ENCODE data around the gene ATF6.

The ATF6 gene

DNA sequence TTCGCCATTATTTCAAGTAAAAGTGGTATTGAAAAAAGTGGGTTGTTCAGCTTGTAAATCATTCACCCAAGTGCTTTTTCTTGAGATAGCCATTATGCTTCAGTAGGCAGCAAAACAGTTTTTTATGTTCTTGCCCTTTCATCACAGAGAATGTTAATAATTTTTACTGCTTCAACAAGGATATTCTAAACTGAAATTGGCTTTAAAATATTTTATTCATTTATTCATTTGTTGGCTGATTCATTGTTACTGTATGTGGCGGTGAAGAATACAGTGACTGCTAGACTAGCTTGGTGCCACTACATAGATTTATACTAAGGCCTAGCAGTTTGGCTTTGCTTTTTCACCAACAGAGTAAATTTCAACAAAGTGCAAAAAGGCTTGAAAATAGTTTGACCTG lies 136.1 kb downstream of the ATF6 start:
- no peak for DNase-seq

DNA sequence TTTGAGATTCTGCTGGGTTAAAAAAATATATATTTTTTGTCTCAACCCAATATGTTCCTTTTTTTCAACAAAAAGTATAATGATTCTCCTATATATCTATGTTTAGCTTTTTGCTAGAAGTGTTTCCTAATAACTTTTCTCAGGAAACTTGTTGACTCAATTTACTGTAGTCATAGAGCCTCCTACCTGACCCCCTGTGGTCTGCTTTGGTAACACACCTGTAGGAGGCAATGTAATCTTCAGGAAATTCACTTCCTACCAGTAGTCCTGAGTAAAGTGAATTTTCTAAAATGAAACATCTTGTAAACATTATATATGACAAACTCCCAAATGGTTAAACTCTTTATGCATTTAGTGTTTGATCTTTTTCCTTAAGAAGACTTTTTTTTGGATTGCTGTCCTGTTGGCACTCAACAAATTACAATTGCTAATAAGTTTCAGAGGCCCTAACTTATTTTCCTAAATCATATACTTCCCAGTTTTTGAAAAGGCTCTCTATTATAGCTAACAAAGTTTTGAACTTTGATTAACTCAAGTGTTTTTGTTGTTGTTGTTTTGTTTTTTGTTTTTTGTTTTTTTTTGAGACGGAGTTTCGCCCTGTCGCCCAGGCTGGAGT lies 139.3 kb downstream of the ATF6 start:
- no peak for DNase-seq

DNA sequence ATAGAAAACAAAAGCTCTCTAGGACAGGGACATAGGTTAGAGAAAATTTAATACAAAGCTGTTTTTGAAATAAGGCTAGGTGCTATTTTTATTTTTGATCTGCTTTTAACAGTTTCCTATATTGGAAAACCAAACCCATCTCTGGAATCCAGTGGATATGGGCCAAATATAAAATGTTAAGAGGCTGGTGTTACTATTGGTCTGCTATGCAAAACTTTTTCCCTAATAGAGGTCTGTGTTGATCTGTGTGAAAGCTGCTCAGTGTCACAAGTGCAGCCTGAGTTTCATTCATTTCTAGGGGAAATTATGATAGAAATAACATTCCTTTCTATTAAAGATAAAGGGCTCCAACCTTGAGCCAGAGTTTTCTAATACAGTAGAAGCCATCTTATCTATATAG lies 141.1 kb downstream of the ATF6 start:
- DNase-seq, result no peak

DNA sequence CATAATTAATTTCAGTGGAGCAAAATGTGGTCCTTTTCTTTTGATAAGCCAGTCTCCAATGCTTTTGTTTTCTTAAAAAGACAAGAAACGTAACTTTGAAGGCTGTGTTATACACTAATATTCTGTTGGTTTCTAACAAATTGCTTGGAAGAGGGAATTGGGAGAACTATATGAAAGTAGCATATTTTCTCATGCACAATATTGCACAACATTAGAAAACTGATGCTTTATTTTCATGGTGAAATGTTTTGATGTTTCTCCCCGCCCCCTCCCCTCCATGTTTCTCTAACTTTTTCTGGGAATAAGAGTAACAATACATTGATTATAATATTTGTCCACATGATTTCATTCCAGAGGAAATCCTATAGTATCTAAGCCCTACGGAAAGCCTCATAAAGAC lies 142.1 kb downstream of the ATF6 start:
- no peak for DNase-seq

DNA sequence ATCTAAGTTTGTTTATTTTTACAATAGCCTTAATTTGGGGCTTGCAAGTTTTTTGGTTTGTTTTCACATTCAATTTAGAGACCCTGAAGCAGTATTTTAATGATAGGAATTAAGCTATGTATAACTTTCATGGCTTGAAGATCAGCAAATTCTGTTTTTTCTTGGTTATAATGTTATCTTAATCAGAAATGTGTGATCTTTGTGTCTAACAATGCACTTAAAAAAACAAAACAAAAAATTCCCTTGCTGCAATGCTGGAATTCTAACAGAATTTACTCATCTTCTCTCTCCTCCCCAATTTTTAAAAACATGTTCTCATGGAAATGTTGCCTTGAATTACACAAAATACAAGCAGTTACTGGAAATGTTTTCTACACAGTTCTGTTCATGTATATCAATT lies 144.5 kb downstream of the ATF6 start:
- no peak for DNase-seq

DNA sequence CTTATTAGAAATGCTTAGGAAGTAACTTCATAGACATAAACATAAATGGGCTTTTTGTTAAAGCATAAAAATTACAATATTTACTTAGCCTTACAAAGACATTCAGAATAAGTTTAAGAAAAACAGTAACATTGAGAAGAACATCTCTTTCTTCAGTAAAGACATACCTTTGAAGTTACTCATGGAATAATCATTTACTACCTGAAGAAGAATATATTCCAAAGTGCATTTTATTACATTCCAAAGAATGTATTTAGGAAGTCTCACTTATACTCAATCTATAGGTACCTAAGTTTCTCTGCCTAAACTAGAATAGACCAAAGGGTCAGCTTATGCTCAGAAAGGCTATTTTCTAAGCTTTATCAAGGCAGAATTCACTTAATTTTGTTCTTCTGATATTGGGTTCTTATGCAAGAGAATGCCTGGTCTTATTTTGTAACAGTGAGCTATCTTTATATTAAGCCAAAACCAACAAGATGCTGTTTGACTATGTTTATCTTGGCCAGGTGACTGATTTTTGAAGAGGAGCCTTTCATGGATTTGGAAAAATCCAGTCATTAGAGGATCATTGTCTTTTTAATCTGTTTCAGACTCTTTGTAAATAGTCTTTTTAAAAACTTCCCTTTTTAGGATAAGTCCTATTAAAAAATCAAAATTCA lies 147.5 kb downstream of the ATF6 start:
- DNase-seq, result no peak

DNA sequence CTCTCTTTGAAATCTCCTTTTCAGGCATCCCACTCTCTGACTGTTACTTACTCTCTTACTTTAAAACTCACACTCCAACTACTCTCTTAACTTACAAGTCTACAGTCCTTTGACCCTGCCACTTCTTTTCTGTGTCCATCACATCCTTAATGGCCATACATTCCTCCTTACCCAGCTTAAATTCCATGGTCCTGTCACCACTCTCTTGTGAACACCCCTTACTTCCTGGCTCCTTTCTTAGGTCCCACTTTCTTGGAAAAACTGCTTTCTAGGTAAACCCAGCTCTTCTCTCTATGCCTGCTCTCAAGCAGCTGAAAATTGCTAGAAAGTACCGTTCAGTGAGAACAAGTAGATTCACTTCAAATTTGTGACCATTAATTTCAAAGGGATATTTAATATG lies 148.5 kb downstream of the ATF6 start:
- no peak for DNase-seq

DNA sequence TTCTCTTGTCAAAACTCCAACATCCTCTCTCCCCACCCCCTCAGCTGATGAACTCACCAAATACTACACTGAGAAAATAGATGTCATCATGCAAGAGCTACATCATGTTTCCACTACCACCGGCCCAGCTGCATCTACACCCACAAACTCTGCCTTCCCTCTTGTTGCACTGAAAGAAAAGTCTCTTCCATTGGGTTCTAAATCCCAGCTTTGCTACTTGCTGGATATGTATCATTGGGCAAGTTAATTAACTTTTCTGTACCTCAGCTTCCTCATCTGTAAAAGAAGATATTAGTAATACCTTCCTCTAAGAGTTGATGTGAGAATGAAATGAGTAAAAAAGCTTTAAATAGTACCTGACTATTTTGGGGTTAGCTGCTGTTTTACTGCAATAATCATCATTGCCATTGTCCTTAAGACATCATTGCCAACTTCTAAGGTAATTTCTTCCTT lies 149.0 kb downstream of the ATF6 start:
- no peak for DNase-seq

DNA sequence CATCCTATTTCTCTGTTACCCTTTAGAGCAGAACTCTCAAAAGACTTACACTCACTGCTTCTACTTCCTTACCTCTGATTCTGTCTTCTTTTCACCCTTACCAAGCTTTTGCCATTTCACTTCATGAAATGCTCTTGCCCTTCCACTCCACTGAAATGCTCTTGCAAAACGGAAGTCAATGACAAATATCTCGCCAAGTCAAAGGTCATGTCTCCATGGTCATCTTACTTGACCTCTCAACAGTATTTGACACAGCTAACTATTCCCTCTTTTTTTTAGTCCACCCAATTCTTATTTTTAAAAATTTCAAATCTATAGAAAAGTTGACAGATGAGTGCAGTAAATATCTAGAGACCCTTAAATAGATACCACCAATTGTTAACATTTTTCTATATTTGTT lies 149.9 kb downstream of the ATF6 start:
- no peak for DNase-seq

DNA sequence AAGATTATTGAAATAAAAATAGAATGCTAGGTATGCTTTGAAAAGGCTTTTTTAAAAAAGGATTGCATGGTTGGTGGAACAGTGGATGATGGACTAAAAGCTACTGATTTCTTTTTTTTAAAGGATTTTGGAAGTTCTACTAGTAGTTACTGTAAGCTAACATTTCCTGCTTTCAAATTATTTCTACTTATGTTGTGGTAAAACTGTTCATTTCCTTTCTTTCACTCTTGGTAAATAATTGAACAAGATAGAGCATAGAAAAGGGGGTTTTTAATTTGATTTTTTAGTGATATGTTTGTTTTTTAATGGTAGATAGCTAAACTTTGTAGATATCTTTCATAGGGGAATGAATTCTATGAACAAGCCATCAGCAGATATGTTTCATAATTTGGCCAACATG lies 153.1 kb downstream of the ATF6 start:
- DNase-seq, result no peak

DNA sequence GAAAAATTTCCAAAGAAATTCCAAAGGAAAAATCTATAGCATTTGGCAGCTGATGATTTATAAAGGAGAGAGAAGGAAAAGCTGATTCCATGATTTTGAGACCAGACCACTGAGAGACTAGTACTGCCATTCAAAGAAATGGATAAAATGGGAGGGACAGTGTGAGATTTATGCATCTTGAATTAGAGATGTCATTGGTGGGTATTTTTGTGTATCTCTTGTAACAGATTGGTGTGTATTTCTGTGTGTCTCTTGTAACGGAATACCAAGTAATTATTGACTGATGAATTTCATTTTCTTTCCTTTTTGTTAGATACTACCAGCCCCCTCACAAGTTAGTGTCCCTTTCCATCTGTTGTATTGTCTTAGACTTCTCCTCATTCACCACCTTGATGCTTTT lies 155.4 kb downstream of the ATF6 start:
- DNase-seq, result no peak

DNA sequence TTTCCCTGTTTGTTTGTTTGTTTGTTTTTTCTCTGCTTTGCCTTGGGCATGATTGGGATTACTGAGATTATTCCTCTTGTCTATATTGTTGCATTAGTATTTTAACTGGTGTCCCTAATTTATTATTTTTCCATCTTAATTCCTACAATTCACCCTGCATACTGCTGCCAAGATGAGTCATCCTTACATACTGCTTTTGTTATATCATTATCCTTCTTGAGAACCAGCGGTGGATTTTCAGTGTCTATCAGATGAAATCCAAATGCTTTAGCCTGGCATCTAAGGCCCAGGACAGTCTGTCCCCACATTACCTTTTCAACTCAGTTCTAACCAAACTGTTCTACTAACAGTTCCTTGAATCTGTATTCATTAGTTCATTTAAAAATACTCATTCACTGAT lies 155.9 kb downstream of the ATF6 start:
- no peak for DNase-seq

DNA sequence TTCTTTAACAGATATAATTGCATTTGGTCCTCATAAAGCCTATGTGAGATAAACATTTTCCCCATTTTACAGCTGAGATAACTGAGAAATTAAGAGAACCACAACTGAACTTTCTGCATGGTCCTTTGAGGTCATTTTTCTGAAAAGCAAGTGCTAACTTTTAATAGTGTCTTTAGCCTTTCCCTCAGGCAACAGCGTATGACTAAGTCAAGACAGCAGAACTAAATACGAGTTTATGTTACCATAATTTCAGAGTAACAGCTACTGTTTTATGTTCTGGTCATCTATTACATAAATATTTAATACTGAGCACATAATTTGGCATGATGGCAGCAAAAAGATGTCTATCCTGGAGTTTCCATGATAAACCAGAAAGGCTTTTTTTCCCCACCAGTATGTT lies 161.9 kb downstream of the ATF6 start:
- DNase-seq, result no peak

DNA sequence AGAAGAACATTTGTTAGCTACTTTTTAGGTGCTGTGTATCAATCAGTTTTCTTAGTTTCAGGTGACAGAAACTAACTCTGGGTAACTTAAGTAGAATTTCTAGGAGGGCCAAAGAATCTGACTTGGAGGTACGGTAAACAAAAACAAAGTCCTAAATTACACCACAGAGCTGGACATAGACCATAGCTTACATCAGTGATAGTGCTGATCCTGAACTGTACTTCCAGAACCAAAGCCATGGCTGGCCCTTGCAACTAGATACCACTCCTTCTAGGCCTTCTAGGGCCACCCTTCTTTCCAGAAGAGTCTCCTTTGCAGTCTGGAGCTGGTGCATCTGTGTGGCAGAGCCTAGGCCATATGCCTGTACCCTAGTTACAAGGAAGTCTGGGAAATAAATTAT lies 163.0 kb downstream of the ATF6 start:
- no peak for DNase-seq

DNA sequence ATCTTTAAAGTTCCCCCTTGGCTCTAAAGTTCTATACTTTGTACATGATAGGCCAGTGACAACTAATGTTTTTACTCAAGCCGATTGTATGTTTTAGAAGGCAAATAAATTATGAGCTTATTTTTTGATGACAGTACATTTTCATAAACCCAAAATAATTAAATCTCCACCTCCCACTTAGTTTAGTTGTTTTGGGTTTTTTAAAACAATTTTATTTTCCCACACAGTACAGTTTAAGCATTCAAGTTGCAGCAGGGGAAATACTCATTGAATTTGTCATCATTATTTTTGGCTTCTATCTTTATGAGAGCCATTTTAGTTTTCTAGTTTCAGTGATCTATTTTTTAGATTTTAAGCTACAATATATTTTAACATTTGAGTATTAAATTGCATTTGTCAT lies 163.9 kb downstream of the ATF6 start:
- no peak for DNase-seq

DNA sequence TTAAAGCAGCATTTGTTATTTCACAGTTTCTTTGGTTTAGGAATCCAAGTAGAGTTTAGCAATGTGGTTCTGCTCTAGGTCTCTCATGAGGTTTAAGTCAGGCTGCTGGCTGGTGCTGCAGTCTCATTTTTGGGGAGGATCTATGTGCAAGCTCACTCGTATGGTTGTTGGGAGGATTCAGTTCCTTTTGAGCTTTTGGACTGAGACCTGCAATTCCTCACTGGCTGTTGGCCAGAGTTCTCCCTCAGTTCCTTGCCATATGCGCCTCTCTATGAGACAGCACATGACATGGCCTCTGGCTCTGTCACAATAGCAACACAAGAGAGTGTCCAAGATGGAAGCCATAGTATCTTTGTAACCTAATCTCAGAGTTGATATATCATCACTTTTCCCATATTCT lies 166.5 kb downstream of the ATF6 start:
- DNase-seq, result no peak

DNA sequence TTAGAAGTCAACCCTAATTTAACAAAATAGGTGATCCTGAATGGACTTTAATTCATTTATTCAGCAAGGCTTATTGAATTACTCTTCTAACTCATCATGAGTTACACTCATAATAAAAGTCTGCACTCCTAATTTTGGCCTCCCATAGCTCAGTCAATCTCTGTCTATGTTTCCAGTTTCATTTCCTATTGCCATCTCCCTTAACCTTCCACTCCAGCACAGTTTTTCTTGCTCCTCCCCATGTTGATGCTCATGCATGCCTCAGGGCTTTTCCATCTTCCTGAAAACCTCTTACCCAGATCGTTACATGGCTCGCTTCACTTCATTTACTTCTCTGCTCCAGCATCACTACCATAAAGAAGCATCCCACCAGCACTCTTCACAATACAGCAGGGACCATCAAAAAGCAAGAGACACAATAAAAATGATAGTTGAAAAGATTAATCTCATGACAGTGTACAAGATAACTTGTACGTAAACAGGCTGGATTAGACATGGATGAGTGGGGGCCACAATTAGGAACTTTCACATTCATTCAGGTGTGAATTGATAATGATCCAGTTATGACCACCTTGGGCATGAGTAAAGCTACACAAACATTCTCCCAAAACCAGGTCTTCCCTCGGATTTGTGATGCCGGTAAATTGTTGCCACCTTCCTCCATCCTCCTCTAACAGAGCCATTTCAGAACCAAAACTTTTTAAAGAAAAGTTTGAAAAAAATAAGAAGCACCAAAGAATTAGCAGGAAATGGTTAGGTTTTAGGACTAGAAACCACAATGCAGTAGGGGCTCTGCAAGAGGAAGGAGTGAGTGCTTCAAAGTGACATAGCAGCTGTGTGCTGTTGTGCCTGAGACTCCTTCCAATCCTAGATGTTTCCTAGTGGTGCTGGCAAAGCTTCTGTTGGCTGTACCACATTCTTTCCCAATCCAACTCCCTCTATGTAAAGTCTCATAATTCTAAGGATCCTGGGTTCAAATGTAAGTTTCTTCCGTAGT lies 167.8 kb downstream of the ATF6 start:
- DNase-seq, result peak; percentile 7

DNA sequence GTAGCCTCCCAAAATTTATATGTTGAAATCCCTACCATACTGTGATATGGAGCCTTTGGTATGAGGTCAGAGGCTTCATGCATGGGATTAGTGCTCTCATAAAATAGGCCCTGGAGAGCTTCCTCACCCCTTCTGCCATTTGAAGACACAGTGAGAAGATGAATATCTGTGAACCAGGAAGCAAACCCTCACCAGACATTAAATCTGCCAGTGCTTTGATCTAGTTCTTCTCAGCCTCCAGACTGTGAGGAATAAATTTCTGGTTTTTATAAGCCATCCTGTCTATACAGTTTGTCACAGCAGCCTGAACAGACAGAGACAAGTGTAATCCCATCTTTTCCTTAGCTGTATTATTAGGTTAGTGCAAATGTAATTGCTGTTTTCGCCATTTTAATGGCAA lies 169.1 kb downstream of the ATF6 start:
- DNase-seq, result no peak

DNA sequence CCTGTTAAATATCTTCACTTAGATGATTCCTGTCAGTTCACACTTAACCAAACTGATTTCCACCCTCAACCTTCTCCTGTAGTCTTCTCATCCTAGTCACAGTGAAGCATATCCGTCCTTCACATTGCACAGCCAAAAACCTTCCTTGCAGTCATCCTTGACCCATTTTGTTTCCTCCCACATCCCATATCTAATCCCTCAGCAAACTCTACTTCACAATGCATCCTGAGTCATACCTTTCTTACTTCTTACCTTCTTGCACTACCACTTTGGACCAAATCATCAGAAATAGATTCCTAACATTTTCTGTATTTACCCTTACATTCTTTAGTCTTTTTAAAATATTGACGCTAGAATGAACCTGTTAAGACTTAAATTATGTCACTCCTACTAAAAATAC lies 170.7 kb downstream of the ATF6 start:
- no peak for DNase-seq

DNA sequence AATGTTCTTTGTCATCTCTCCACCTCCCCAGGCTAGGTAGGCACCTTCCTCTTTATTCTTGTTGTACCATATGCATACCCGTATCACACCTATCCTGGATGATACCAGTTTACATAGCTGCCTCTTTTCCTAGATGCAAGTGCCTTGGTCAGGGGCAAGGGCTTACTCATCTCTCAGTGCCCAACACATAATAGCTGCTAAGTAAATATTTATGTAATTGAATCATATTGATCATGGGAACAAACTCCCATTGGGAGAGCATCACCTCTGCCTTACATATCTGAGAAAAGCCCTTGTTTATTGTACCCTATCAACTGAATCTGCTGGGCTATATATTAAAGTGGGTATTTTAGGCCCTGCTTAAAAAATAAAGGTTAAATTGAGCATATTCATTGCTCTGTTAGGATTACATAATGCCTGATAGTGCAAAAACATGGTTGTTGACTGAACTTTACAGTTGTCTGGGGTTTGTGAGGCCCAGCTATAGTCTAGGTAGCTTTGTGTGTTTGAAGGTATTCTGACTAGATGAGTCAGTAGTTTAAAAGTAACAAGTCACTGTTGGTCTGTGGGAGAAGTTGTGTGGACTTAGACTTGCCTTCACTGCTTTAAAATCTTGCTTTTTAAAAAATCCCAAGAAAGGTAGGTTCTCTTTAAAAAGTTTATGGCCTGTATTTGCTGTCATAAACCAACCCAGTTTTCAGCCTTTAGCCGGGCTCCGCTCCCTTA lies 174.9 kb downstream of the ATF6 start:
- no peak for DNase-seq

DNA sequence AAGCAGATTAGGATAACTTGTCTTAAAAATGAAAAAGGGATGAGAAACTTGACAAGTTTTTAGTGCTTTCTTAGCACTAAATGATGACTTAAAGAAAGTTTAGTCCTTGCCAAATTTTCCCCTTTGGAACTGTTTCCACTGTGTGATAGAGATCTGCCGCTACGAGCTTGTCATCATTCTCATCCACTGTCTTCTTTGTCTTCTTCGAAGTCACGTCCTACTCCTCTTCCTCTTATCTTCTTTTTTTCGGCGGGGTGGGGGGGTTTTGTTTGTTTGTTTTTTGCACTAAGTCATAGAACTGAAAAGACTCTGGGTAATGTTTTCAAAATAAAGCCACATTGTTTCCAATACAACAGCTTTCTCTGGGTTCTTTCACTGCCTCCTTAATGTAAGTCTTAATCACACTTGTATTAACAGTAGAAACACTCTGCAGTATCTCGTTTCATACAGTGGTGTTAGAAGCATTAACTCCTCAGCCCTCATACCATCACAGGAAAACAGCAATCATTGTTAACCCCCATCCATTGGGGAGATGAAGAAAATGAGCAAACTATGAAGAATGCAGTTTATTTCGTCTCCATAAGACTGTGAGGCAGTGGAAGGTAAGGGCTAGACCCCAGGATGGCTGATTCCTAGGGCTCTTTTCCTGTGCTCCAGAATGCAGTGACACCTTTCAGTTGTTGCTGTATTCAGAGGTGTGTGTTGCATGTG lies 175.8 kb downstream of the ATF6 start:
- no peak for DNase-seq

DNA sequence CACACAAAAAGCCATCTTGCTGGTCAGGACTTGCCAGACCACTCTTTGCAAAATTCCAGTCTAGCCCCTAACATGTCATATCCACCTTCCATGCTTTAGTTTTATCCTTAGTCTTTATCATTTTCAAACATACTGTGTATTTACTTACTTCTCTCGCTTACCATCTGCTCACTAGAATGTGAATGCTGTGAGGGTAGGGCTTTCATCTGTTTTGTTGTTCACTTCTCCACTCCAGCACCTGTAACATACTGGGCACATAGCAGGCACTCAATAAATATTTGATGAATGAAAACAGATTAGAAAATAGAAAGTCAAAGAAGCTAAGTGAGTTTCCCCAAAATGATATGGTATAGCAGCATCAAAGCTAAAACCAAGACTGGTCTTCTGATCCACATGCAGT lies 177.6 kb downstream of the ATF6 start:
- no peak for DNase-seq

DNA sequence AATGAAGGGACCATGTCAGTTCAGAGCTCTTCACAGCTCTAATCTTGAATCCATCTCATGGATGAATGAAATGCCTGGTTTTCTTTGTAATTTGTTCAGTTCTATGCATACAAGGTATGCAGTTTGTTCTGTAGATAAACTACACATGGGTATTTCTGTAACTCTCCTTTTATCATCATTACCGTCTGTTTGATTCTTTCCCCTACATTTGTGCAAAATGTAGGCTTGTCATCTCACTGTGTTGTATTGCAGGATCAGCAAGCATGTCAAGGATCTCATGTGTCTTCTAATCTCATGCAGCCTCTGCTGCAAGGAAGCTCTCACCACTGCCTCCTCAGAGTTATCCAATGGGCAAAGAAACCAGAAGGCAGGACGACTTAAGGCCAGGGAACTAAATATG lies 178.3 kb downstream of the ATF6 start:
- DNase-seq, result no peak

Measured in activated gamma-delta T cell treated with Interleukin-2 at 50 U/mL for 16 hours (primary cell).